GM12874 (cell line): ENCODE data around the gene MKLN1.

Experiments
- CTCF ChIP-seq: IDR thresholded peaks from 2 replicates; pipeline ENCODE4 v1.5.1; 2011; ENCODE audit warnings: low read depth, mild to moderate bottlenecking, control low read depth, low read length, moderate library complexity; ENCODE audit not compliant: insufficient read depth

Gene MKLN1

GRCh38 chr7:131540491-131541162 is 213.0 kb downstream of the MKLN1 start:
- TF ChIP-seq CTCF = no peak

- TF ChIP-seq CTCF = no peak
Observed at GRCh38 chr7:131543298-131543697, 215.6 kb downstream of the MKLN1 start.

GRCh38 chr7:131544021-131544420 is 216.3 kb downstream of the MKLN1 start:
- no peak for TF ChIP-seq CTCF

GRCh38 chr7:131544449-131545301 is 217.0 kb downstream of the MKLN1 start:
- no peak for TF ChIP-seq CTCF

- TF ChIP-seq CTCF = no peak
Observed at GRCh38 chr7:131546126-131546525, 218.4 kb downstream of the MKLN1 start.
